ENCODE data around the gene SPECC1.
"Not testable (repeated sequence)": the region's sequence is repeated elsewhere in the genome, so short reads cannot be mapped to it uniquely, and the experiment has no call there.

SPECC1 gene

GRCh38 chr17:20066253-20066652 is 57.1 kb downstream of the SPECC1 start:
- DNase-seq (ENCODE audit: low read depth in 1 of 2, low spot score in 1 of 2) = no peak

GRCh38 chr17:20067711-20068110 is 58.6 kb downstream of the SPECC1 start:
- DNase-seq (ENCODE audit: low read depth in 1 of 2, low spot score in 1 of 2) = no peak

DNA sequence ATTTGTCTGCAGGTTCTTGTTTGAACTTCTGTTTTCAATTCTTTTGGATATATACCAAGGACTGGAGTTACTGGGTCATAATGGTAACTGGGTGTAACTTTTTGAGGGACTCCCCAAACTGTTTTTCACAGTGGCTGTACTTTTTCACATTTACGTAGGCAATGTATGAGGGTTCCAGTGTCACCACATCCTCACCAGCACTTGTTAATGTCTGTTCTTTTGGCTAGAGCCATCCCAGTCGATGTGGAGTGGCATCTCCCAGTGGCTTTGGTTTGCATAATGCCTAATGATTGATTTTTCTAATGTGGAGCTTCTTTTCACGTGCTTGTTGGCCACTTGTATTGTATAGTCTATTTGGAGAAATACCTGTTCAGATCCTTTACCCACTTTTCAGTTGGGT is 59.3 kb downstream of the SPECC1 start:
- no peak for DNase-seq (ENCODE audit: low read depth in 1 of 2, low spot score in 1 of 2)

- DNase-seq (ENCODE audit: low read depth in 1 of 2, low spot score in 1 of 2) = no peak
Observed at GRCh38 chr17:20071824-20072691, 62.9 kb downstream of the SPECC1 start.

GRCh38 chr17:20072692-20072992 is 63.5 kb downstream of the SPECC1 start:
- DNase-seq (ENCODE audit: low read depth in 1 of 2, low spot score in 1 of 2) = no peak

DNA sequence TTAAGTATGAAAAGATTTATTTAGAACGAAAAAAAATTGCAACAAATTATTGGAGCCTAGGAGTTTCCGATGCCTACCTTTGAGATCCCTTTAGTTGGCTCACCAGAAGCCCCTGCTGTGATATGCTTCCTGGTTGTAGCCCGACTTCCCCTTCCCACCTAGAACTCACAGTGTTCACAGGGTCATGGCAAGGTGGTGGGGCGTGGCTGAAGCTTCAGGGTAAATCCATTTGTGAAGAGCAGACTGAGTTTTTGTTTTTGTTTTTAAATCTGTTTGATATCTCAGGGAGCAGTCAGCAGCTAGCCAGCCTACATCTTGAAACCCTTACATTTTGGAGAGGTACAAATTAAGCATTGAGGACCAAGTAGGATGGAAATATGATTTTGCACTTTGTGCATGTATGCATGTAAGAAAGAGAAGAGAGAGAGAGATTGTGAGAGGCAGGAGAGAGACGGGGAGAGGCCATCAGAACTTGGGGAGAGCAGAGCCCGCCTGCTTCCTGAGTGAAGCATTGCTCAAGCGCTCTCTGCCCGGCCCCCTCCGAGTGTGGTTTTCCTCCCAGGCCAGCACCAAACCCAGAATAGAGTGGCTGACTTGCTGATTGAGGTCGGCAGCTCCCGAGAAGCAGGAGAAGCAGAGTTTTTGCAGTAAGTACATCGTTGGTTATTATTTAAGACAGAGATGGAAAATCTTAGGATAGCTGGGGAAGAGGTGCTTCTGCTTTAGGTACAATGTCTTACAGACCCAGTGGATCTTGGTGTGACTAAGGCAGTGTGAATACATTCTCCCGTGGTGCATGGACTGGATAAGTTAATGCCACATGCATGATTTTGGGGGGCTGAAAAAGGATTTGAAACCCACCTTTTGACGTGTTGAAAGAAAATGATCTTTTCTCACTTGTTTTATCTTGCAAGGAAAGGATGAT is 64.2 kb downstream of the SPECC1 start:
- DNase-seq (ENCODE audit: low read depth in 1 of 2, low spot score in 1 of 2) = peak in 1 of 2 donors; percentile 19

- no peak for DNase-seq (ENCODE audit: low read depth in 1 of 2, low spot score in 1 of 2)
Observed at GRCh38 chr17:20074001-20074400, 64.8 kb downstream of the SPECC1 start.

DNA sequence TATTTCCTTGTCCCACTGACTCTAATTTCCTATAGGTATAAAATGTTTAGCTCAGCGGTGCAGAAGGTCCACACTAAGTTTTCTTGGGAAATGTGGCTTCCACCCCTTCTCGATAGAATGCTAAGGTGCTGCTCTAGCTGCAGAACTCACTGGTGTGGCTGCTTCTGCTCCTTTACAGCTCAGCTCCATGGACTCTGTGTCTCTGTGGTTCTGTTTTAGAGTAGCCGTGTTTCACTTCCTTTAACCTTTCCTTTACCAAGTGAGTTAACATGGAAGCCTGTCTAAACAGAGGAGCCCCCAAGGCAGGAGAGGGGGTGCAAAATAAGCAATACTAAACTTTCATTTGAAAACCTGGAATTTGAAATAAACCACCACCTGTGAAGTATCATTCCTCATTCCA is 65.3 kb downstream of the SPECC1 start:
- no peak for DNase-seq (ENCODE audit: low read depth in 1 of 2, low spot score in 1 of 2)

GRCh38 chr17:20076137-20076536 is 67.0 kb downstream of the SPECC1 start:
- DNase-seq (ENCODE audit: low read depth in 1 of 2, low spot score in 1 of 2) = not testable (repeated sequence)

DNA sequence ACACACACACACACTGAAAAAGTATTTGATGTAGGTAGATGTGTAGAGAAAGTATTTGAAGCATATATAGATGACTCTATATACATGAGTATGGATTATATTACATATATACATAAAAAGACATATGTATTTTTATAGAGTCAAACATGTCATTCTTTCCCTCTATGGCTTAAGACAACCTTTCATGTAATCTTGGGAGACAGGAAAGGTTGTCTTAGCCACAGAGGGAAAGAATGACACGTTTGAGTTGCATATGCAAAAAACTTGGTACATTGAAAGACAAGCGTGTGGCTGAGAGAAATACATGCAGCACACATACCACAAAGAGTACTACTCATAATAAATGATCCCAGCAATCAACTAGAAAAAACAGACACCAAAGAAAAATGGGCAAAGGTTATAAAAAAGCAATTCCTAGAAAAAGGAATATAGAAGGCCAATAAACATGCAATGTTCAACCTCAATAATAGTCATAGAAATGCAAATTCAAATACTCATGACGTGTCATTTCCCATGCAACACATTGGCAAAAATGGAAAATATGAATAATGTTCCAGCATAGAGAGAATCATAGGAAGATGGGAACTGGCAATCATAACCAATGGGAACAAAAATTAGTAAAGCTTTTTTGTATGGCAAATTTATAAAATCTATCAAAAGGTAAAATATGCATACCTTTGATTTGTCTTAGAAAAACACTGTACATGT is 69.0 kb downstream of the SPECC1 start:
- DNase-seq (ENCODE audit: low read depth in 1 of 2, low spot score in 1 of 2) = no peak

- no peak for DNase-seq (ENCODE audit: low read depth in 1 of 2, low spot score in 1 of 2)
Observed at GRCh38 chr17:20080513-20080912, 71.4 kb downstream of the SPECC1 start.

DNA sequence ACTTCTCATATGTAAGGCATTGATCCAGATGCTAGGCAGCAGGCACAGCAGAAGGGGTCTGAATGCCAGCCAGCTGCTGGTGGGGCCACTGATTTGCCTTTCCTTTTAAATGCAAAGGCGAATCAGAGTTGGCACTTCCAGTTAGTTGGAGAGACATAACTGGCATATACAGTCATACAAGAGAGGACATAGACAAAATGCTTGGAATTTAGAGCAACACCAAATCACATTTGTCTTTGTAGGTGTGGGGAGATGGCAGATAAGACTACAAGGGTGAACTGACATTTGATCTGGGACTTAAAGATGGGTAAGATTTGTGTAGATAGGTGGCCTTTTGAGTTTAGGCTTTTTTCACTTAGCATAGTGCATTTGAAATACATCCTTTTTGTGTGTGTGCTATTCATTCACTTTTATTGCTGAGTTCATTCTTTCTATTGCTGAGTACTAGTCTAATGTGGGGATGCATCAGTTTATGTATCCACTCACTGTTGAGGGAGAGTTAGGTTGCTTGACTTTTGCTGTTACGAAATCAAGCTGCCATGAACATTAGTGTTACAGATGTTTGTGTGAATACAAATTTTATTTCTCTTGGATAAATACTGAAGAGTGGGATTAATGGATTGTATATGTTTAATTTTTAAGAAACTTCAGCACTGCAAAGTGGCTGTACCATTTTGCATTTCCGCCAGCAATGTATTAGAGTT is 74.1 kb downstream of the SPECC1 start:
- DNase-seq (ENCODE audit: low read depth in 1 of 2, low spot score in 1 of 2) = no peak

DNA sequence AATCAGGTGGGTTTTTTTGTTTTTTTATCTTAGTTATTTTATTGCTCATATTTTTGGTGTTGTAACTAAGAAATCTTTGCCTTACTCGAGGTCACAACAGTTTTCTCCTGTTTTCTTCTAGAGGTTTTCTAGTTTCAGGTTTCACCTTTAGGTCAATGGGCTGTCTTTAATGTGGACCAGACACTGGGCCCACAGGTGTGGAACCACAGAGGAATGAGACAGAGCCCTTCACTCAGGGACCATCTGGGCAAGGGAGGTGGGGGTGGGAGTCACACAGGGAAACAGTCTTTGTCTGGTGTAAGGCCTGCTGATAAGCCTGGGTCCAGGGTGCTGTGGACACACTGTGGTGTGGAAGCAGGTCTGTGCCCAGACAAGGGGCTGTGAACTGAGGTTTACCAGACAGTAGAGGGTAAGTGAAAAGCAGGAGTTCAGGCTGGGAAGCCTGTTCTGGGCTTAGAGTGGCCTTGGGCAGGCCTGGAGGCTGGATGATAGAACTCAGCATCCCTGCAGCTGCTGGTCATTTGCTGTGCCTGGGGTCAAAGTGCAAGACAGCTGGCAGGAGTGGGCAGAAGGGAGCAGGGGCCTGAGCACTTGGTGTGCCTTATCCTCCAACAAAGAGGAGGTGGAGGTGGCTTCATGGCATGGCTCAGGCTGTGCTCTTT is 75.6 kb downstream of the SPECC1 start:
- DNase-seq (ENCODE audit: low read depth in 1 of 2, low spot score in 1 of 2) = no peak

DNA sequence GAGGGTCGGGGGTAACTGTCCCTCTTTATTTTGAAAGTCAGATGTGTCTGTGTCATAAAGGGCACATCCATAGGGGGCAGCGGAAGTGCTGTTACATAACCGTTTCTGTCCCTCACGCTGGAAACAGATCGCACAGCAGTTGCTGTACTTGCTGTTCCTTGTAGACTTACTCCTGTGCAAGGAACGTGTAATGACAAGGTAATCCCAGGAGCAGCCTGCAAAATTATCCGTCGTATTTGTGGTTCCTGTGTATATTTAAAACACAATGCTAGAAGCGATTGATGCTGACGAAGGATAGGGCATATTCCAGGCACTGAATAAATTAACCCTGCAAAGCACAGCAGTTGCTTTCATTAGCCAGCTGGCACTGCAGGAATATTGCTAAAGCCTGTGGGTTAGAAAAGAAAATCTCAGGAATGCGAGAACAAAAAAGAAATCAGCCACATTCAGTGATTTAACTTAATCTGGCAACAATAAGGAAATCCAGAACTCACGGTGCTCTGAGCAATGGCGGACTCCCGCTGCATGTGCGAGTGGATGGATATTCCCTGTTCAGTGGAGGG is 76.2 kb downstream of the SPECC1 start:
- no peak for DNase-seq (ENCODE audit: low read depth in 1 of 2, low spot score in 1 of 2)

DNA sequence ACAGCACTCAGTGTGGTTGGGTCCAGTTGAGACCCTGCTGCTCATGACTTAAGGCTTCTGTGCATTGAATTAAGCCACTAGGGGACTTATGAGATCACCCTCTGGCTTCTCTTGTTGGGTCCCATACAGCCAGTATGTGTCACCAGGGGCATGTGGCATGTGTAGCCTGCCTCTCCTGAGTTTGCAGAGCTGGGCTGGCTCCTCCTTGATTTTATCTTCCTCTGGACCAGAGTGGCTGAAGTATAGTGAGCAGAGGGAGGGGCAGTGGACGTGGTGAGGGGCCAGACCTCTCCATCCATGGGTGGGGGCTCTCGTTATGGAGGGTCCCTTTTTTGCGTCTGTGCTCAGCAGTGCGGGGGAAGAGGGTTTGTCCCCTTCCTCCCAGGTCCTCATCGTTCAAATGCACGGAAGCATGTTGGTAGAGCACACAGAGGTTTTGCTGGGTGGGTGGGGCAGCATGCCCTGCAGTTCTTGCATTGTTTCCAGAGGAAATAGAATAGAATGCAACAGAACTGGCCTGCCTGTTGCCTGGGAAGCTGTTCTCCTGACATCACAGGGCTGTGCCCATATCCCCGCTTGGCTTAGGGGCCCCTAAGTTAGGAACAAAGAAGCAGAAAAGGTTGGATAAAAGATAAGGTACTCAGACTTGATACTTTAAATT is 77.4 kb downstream of the SPECC1 start:
- DNase-seq (ENCODE audit: low read depth in 1 of 2, low spot score in 1 of 2) = no peak

DNA sequence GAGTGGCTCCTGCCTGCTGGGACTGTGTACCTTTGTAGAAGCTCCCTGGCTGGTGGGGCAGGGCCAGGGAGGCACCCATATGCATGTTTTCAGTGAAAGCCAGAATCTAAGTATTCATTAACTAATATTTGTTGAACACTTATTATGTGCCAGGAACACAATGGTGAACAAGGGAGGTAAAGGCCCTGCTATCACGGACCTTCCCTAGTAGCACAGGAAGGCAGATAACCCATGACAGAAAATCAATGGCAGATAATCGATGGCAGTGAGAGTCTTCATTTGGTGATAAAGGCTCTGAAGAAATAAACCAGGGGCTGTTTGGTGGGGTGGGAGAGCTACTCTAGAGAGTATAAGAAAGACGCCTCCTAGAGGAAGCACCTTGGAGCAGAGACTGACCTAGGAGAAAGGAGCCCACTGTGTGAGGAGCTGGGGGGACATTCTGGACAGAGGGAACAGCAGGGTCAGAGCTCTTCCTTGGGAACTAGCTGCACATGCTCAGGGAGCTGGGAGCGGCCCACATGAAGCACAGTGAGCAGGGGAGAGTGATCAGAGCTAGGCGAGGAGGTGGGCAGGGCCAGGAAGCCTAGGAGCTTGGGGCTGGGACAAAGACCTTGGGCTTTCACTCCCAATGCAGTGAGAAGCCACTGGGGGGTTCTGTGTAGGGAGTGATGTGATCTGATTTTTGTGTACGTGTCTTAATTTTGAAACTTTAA is 78.5 kb downstream of the SPECC1 start:
- no peak for DNase-seq (ENCODE audit: low read depth in 1 of 2, low spot score in 1 of 2)

- no peak for DNase-seq (ENCODE audit: low read depth in 1 of 2, low spot score in 1 of 2)
Observed at GRCh38 chr17:20089756-20090547, 80.8 kb downstream of the SPECC1 start.
